ENCODE measurements around the gene NTN4.

Gene NTN4

DNA sequence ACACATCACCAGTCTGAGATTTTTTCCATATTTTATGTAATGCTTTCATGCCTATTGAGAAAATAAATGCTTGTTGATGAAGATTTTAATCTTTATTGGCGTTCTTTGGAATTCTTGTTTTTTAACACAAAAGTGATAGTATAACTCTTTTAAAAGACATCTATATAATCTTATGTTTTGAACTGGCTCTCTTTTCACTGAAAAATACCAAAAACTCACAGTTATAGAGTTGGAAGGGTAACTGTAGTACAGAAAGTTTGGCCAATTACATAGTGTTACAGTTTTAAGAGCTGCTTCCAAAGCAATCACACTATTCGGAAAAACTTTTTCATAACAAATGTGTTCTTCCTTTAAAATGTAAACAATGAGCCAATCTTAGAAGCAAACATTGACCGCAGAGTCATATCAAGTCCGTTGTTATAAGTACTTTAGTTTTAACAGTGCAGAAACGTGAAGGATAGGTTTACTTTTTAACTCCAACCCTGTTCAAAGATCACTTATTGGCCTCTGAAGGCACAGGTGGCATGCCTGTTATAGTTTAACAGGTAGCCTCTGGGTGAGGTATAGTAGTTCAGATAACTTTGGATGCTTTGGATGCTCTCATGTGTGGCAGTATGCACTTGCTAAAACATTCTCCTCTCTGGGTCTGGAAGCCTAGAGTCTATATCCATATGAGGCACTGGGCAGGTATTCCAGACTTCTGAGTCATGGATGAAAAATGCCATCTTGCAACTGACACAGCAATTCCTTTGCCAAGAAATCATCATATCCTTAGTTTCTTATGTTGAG lies 12.1 kb upstream of the NTN4 start:
- Histone ChIP-seq H3K4me1 (ENCODE audit: control insufficient read depth, low read length) (no peaks in the 10 kb centered on the region), H3K27me3 (ENCODE audit: control insufficient read depth, low read length) (peaks cover 27% of the 10 kb centered on the region), H3K4me2 (ENCODE audit: low read length) (no peak overlapping the region), H3K9me3 (ENCODE audit: control insufficient read depth, insufficient read depth, low read length) (no peaks in the 10 kb centered on the region), H3F3A (ENCODE audit: control insufficient read depth, insufficient read depth) (no peaks in the 10 kb centered on the region), H3K9me2 (replicated peaks; ENCODE audit: control insufficient read depth, low read length) (no peaks in the 10 kb centered on the region), H3K4me3 (ENCODE audit: low read length) (no peak overlapping the region), H3K36me3 (ENCODE audit: control insufficient read depth, low read length) (no peaks in the 10 kb centered on the region), H4K20me1 (ENCODE audit: control insufficient read depth, insufficient read depth, low read depth, low read length) (no peaks in the 10 kb centered on the region), H3K79me2 (ENCODE audit: control insufficient read depth, low read length) (no peaks in the 10 kb centered on the region), H3K27ac (ENCODE audit: low read depth, low read length) (no peak overlapping the region)
- TF ChIP-seq EZH2phosphoT487 (IDR thresholded peaks at IDR 0.05; ENCODE audit: borderline replicate concordance, low read length) = no peak
- TF ChIP-seq, protein P1, sequence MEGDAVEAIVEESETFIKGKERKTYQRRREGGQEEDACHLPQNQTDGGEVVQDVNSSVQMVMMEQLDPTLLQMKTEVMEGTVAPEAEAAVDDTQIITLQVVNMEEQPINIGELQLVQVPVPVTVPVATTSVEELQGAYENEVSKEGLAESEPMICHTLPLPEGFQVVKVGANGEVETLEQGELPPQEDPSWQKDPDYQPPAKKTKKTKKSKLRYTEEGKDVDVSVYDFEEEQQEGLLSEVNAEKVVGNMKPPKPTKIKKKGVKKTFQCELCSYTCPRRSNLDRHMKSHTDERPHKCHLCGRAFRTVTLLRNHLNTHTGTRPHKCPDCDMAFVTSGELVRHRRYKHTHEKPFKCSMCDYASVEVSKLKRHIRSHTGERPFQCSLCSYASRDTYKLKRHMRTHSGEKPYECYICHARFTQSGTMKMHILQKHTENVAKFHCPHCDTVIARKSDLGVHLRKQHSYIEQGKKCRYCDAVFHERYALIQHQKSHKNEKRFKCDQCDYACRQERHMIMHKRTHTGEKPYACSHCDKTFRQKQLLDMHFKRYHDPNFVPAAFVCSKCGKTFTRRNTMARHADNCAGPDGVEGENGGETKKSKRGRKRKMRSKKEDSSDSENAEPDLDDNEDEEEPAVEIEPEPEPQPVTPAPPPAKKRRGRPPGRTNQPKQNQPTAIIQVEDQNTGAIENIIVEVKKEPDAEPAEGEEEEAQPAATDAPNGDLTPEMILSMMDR (IDR thresholded peaks at IDR 0.05; ENCODE audit: low read depth, low read length, poor library complexity, severe bottlenecking) = no peak

DNA sequence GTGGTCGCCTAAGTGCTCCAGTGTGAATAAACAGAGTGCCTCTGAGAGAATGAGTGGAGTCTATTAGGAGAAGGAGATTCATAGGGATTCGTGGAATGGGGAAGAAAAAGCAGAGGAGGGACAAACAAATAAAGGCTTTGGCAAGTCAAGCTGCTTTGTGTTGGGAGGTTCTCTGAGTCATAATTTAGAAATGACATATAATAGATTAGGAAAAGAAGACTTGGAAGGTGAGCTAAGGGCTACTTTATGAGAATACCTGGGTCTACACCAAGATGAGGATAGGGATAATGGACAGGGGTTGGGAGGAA lies 6.4 kb upstream of the NTN4 start:
- Histone ChIP-seq H3K4me1 (ENCODE audit: control insufficient read depth, low read length) (no peaks in the 10 kb centered on the region), H4K20me1 (ENCODE audit: control insufficient read depth, insufficient read depth, low read depth, low read length) (no peaks in the 10 kb centered on the region), H3K36me3 (ENCODE audit: control insufficient read depth, low read length) (no peaks in the 10 kb centered on the region), H3K4me2 (ENCODE audit: low read length) (no peak overlapping the region), H3K79me2 (ENCODE audit: control insufficient read depth, low read length) (no peaks in the 10 kb centered on the region), H3K27ac (ENCODE audit: low read depth, low read length) (no peak overlapping the region), H3K9me3 (ENCODE audit: control insufficient read depth, insufficient read depth, low read length) (no peaks in the 10 kb centered on the region), H3K4me3 (ENCODE audit: low read length) (no peak overlapping the region), H3F3A (ENCODE audit: control insufficient read depth, insufficient read depth) (no peaks in the 10 kb centered on the region), H3K9me2 (replicated peaks; ENCODE audit: control insufficient read depth, low read length) (no peaks in the 10 kb centered on the region), H3K27me3 (ENCODE audit: control insufficient read depth, low read length) (peaks cover 57% of the 10 kb centered on the region)
- TF ChIP-seq, protein P1 (IDR thresholded peaks at IDR 0.05; ENCODE audit: low read depth, low read length, poor library complexity, severe bottlenecking) = no peak
- TF ChIP-seq EZH2phosphoT487 (IDR thresholded peaks at IDR 0.05; ENCODE audit: borderline replicate concordance, low read length) = no peak

DNA sequence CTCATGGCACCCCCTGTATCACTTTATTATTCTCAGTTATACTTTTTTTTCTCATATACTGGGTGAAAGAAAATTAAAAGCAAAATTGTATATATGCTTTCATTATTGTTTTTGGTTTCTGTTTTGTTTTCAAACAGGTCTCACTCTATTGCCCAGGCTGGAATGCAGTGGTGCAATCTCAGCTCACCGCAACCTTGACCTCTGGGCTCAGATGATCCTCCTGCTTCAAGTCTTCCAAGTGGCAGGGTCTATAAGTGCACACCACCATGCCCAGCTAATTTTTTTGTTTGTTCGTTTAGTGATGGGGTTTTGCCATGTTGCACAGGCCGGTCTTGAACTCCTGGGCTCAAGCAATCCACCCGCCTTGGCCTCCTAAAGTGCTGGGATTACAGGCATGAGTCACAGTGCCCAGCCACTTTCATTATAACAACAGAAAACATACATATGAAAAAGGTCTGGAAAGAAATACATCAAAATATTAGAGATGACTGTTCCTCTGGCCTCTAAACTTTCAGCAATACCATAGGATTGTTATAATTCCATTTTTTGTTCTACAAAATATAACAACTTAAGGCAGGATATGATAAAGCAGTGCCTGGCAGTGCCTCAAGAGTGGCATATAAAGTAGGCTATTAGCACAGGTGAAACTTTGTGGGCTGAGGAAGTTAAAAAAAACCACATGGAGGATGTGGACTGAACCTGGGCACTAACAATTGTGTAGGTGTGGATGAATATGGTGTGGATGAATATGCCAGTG lies 5.8 kb upstream of the NTN4 start:
- no peak for TF ChIP-seq EZH2phosphoT487 (IDR thresholded peaks at IDR 0.05; ENCODE audit: borderline replicate concordance, low read length)
- TF ChIP-seq, protein P1 (IDR thresholded peaks at IDR 0.05; ENCODE audit: low read depth, low read length, poor library complexity, severe bottlenecking) = no peak
- Histone ChIP-seq H3K9me3 (ENCODE audit: control insufficient read depth, insufficient read depth, low read length) (no peaks in the 10 kb centered on the region), H3K36me3 (ENCODE audit: control insufficient read depth, low read length) (no peaks in the 10 kb centered on the region), H3K4me1 (ENCODE audit: control insufficient read depth, low read length) (no peaks in the 10 kb centered on the region), H3K27ac (ENCODE audit: low read depth, low read length) (no peak overlapping the region), H3K79me2 (ENCODE audit: control insufficient read depth, low read length) (no peaks in the 10 kb centered on the region), H4K20me1 (ENCODE audit: control insufficient read depth, insufficient read depth, low read depth, low read length) (no peaks in the 10 kb centered on the region), H3K4me3 (ENCODE audit: low read length) (no peak overlapping the region), H3K27me3 (ENCODE audit: control insufficient read depth, low read length) (peaks cover 62% of the 10 kb centered on the region), H3K9me2 (replicated peaks; ENCODE audit: control insufficient read depth, low read length) (no peaks in the 10 kb centered on the region), H3F3A (ENCODE audit: control insufficient read depth, insufficient read depth) (no peaks in the 10 kb centered on the region), H3K4me2 (ENCODE audit: low read length) (no peak overlapping the region)

Measured in DOHH2 (cell line).